Activated naive CD4-positive, alpha-beta T cell treated with Interleukin-2 at 50 U/mL for 16 hours (primary cell): ENCODE data around the gene SLC6A17.

Experiments used
- DNase-seq: peaks from one replicate; pipeline ENCODE4 v3.0.0-alpha.2; 2020

Gene SLC6A17

DNA sequence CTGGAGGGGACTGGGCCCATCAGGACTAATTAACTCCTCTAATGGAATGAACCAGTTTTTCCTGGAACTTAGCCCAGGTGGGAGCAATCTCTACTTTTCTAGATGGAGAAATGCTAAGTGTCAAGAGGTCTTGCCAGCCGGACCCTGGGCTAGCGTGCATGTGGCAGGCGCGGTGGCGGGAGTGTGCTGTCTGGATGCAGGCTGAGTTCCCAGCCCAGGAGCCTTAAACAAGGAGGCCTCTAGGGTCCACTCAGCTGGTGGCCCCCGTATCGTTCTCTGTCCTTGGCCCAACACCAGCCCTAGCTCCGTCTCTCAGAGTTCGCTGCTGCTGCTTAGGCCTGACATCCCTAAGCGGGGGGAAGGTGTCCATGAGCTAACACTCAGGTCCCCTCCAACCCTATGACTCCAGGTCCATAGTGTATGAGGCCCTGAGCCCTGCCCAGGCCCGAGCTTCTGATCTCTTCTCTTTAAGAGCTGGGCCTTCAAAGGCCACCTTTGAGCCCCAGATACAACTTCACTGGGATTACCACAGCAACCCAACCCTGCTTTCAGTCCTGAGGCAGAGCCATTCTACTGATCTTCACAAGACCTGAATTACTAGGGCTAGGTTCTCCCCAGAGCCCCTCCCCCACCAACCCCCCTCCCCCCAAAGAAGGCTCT lies 56.1 kb downstream of the SLC6A17 start:
- no peak for DNase-seq

DNA sequence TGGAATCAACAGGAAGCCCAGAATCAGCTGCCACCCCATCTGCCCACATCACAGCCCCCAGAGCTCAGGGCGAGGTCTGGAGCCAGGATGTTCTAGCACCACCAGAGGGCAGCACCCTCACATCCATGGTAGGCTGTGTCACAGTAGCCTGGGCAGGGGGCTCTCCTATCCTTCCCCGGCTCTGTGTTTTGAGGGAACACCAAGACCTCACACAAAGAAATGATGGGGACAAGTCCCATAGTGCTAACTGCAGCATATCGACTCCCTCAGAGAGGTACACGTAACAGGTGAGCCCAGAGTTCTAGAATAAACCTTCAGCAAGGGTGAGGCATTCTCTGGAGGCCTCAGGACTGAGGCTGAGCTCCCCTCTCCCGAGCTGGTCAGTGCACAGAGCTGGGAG lies 57.5 kb downstream of the SLC6A17 start:
- DNase-seq, result peak; percentile 80

DNA sequence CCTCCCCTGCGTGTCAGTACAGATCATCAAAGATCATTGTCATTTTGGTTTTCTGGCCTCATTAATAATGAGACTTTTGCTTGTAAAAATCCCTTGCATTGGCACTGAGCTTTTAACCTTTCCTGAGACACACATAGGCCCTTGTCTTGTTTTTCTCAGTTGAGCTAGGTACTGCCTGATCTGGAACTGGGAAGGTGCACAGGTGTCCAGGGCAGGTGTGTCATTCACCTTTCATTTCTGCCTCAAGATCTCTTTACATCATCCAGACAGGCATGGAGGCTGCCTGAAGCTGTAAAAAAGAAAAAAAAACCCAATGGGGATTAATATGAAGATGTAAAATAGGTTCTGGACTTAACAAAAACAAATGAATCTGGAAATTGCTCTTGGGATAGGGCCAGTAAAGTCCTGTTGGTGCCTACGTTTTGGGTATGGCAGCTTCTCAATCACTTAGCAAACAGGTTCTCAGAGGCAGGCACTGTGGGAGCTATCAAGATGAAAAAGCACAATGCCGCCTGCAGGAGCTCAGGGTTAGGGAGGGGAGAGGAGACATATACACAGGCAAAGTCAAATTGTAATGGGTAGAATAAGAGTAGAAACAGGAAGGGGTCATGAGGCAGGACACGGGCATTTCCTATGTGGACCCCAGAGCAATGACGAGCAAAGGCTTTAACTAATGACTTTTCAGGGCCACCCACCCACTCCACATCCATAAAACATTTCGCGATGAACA lies 58.8 kb downstream of the SLC6A17 start:
- DNase-seq, result no peak

DNA sequence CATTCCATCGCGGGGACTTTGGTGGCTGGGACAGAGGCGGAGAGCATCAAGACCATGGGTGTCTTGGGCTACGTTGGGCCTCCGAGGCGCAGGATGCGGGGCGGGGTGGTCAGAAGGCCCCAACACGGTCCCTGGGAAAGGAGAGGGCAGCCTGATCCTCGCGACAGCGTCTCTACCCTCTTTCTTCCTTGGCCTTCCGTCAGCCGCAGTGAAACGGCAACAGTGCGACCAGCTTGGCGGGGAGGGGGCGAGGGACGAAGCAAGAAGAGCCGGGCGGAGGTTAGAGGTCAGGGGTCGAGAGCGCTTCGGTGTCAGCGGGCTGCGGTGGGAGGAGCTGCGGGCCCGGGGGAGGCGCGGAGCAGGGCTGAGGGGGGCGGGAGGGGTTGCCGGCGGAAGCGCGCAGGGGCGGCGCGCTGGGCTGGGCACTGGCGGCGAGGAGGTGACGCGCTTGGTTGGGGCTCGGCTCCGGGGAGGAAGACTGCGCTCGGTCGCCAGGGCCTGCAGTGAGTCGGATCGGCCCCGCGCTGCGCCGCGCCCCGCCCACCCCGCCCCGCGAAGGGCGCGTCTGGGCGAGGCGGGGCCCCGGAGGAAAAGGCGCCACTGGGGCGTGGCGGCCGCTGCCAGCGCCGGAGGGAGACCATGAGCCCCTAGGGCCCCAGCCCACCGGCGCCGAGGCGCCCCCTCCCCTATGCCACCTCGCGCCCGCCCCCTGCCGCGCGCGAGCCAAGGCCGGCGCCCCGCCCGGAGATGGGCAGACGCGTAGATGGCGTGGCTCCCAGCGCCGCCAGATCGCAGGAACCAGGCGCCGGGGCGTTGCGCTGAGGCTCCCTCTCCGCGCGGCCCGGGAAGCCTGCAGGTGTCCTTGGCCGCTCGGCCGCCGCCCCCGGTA lies 59.7 kb downstream of the SLC6A17 start, which contains the start of gene KCNC4:
TSS of gene KCNC4 (plus strand) at position 600 of the 889 bp plus-strand sequence. CDS start 1,186 bp downstream, outside the sequence.
- peak; percentile 92 for DNase-seq

DNA sequence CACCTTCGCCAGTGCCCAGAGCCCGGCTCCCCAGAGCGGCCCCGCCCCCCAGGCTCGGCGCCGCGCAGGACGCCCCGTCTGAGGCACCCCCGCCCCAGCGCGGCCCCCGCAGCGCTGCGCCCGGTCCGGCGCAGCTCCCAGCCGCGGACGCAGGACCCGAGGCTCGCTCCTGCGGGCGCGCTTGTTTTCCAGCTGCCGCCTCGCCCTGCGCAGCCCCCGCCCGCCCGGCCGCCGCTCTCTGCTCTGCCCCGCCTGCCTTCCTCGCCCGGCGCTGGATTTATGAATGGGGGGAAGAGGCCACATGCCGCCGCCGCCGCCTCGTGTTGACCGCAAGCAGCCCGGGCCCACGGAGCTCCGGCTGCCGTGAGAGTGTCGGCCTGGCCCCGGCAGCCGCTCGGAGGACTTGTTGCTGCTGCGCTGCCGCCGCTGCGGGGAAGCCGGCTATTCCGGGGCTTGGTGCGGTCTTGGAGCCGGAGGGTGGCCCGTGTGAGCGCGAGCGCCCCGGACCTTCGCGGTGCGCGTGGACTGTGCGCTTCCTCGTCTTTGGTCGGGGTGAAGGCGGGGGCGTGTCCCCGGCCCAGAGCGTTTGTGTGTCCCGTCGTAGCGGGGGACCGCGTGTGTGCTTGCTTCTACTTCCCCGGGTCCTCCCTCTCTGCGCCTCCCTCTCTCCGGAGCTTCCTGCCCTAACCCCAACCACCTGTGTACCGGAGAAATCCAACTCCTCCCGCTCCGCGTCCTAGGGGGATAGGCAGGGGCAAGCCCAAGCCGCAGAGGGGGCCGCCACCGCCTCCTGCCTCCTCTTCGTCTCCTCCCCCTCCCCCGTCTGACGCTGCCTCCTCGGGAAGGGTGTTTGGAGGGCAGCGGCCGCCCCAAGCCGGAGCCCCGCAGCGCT lies 60.6 kb downstream of the SLC6A17 start:
- DNase-seq, result peak; percentile 57

DNA sequence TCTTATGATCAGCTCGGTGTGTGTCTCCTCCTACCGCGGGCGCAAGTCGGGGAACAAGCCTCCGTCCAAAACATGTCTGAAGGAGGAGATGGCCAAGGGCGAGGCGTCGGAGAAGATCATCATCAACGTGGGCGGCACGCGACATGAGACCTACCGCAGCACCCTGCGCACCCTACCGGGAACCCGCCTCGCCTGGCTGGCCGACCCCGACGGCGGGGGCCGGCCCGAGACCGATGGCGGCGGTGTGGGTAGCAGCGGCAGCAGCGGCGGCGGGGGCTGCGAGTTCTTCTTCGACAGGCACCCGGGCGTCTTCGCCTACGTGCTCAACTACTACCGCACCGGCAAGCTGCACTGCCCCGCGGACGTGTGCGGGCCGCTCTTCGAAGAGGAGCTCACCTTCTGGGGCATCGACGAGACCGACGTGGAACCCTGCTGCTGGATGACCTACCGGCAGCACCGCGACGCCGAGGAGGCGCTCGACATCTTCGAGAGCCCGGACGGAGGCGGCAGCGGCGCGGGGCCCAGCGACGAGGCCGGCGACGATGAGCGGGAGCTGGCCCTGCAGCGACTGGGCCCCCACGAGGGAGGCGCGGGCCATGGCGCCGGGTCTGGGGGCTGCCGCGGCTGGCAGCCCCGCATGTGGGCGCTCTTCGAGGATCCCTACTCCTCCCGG lies 61.3 kb downstream of the SLC6A17 start:
- no peak for DNase-seq

DNA sequence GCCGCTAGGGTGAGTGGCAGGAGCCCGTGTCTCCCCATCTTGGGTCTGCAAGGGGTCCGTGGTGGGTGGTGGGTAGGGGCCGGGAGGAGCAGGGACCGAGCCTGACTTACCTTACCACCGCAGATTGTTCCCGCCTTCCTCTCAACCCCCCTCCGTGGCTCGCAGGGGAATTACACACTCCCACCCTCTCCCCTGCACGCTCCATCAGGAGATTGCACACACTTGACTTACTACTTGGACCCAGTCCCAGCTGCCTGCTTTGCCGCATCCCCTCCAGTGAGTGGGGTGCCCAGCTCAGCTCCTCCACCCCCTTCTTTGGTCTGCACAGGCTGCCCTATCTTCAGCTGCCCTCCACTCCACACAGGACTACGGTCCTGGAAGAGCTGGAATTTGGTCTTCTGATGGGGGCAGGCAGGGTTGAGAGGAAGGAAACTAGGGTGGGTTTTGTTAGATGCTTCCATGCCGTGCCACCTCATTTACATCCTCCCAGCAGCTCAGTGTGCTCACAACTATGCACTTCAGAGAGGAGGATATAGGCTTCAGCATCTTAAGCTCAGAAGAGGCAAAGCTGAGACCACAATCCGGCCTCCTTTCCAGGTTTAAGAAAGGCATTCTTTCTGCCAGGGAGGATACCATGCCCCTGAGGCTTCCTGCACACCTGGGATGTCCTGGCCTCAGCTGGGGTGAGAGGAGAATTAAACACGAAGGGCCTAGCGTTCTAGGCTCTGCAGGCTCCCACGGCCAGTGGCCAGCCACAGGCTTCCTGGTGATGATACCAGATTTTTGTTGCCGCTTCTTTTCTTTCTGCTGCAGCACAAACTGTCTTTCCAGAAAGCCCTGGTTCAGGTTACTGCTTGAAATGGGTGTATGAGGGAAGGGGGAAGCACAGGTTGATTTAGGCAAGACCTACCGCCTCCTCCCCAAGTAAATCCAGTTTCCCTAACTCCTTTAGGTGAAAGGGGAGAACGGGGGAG lies 62.2 kb downstream of the SLC6A17 start:
- DNase-seq, result no peak

DNA sequence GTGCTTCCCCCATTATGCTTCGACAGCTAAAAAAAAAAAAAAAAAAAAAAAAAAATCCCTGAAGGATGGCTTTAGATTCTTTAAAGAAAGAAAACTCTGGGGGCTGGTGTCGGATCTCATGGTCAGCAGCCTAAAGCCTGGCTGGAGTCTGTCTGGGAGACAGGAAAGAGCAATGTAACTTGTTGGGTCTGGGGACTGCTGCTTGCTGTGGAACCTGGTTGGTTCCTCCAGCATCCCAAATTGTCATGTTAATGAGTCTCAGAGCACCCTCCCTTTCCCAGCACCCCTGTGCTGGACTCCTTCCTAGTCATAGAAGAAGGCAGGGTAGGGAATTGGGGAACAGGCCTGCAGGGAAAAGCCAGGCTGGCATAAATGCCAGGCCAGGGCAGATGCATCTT lies 62.8 kb downstream of the SLC6A17 start:
- DNase-seq, result no peak

DNA sequence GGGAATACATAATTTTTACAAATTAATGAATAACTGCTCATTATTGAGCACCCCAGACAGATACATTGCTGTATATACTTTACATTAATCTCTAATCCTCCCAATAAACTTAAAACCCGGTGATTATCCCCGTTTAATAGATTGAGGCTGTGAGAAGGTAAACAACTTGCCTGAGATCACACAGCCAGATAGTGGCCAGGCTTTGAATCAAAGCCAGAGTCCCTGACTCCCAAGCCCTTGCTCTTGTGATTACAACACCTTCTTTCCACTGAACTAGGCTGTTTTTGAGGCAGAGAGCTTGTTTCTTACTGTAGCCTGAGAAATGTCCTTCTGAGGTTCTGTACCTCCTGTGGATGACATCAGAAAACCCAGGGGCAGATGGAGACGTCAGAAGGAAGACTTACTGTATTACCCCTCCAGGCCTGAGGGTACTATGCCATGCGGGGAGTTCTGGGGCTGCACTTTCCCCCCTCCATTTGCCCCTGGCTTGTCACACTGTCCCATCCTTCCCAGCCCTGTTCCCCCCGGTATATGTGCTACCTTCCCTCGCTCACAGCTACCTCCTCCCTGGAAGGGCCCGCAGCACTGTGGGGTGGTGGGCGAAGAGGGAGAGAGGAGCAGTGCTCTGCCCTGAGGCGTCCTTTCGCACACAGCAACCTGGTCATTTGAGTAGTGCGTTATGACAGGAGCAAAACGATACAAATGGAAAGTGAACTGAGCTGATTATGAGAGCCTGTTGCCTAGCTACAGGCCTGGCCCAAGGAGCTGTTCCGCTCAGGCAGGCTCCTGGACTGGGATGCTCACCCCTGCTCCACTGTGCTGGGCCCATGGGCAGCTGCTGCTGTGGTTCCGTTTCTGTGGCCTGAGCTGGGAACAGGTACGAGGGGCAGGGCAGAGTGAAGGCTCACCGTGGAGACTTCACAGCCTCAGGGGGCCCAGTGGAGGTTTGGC lies 64.4 kb downstream of the SLC6A17 start:
- DNase-seq, result no peak

DNA sequence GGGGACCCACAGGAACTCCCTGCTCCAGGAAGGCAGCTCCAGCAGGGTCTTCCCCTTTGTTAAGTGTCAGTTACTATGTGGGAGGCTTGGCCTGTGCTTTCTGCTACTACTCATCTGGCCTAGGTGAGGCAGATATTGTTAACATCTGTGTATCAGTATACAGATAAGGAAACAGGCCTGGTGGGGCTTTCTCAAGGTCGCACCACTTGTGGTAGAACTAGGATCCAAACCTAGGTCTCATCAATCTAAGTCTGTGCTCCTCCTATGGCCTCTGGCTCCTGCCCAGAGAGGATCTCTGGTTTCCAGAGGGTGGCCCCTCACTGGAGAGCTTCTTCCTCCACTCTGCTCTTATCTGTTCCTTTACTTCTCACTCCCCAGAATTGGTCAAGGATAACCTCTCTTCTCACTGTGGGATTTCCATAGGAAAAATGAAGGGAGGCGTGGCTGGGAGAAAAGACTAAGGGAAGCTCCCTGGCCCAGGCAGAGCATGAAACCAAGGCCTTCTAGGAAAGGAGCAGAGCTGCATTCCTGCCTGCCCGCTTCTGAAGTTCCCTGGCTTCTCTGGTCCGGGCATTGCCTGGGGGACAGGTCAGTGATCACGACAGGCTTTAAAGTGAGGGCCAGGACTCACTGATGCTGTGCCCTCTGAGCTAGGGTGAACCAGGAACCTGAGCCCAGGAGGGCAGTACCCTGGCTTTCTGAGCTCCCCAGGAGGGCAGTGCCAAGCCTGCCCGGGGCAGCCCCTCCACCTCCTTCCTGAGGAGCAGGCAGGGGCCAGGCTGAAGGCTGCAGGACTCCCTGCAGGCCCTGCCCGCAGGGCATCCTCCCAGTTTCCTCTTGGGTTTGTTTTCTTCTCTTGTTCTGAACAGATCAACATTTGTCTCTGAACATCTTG lies 65.6 kb downstream of the SLC6A17 start:
- no peak for DNase-seq

DNA sequence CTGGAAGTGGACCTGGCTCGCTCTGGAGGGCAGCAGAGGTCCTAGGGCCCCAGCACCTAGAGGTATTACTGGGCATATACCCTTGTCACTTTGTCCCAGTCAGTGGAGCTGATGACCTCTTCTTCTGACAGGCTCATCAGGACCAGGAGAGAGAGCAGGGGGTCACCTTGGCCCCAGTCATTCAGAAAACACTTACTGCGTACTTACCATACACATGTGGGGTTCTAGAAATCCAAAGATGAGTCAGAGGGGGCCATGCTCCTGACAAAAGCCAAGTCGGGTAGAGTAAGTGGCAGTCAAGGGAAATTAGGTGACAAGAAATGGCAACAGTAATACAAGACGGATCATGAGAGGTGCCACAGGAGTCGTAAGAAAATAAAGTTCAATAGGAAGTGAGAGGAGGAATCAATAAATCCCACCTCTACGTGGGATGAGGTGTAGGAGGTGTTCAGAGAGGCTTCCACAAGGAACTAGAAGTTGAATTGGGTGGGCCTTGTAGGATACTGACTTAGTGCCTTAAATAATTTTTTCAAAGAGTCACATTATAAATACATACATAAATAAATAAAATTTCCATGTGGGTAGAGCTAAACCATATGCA lies 66.7 kb downstream of the SLC6A17 start:
- DNase-seq, result no peak

DNA sequence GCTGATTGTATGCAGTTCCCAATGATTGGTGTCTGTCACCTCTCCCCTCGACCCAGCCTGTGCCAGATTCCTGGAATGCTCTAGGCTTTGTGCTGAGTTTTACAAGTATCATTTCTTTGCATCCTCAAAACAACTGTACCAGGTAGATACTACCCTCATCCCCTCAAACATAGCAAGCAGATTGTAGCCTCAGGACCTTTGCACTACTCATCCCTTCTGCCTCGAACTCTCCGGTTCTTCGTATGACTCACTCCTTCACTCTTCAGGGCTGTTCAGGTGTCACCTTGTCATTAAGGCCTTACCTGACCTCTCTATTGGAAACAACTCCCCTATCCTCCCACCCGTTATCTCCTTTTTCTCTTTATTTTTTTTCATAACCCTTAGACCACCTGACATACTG lies 67.8 kb downstream of the SLC6A17 start:
- DNase-seq, result no peak

DNA sequence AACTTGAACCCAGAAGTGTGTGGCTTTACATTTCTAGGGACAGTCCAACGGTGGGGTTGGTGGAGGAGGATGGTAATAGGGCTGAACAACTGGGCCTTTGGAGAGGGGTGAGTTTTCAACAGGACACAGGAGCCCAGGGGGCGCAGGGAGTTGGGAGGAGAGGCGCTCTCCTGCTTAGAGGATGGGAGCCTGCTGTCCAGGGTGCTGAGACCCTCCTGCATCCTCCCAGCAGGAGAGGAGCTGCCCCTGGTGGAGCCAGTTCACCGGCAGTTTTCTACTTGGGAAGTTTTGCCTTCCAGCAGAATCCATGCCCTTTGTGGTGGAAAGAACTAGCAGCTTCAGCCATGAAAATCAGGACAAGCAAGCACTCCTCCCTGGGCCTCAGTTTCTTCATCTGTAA lies 68.4 kb downstream of the SLC6A17 start:
- DNase-seq, result no peak

DNA sequence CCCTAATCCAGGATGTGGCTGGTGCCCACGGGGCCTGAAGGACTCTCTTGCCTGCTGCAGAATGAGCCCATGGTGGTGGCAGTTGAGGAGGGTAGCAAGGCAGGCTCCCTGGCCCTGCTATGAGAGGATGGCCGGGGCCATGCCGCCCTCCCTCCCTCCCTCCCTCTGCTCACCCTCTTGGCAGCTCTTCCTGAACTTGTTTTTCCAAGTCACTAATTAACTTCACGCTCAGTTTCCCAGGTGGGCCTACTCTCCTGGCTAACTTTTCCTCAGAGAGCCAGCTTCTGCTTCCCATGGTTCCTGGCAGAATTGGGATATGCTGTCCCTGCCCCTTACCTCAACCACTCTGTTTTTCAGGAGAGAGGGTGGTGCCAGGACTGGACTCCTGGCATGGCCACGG lies 70.0 kb downstream of the SLC6A17 start:
- no peak for DNase-seq

DNA sequence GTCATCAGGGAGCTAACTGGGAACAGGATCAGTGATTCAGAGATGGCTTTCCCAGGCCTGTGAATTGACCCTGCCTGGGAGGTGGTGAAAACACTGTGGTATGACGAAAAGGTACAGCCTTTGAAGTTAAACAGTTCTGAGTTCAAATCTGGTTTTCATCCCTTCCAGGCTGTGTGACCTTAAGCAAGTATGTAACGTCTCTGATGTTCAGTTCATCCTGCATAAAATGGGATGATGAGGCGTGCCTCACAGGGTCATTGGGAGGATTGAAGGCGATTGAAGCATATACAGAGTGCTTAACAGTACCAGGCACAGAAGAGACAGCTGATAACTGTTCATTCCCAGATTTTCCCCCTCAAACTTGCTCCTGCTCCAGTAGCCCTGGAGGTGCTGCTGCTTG lies 70.8 kb downstream of the SLC6A17 start:
- no peak for DNase-seq

DNA sequence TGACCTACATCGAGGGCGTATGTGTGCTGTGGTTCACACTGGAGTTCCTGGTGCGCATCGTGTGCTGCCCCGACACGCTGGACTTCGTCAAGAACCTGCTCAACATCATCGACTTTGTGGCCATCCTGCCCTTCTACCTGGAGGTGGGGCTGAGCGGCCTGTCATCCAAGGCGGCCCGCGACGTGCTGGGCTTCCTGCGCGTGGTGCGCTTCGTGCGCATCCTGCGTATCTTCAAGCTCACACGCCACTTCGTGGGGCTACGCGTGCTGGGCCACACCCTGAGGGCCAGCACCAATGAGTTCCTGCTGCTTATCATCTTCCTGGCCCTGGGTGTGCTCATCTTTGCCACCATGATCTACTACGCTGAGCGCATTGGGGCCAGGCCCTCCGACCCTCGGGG lies 72.8 kb downstream of the SLC6A17 start:
- no peak for DNase-seq

DNA sequence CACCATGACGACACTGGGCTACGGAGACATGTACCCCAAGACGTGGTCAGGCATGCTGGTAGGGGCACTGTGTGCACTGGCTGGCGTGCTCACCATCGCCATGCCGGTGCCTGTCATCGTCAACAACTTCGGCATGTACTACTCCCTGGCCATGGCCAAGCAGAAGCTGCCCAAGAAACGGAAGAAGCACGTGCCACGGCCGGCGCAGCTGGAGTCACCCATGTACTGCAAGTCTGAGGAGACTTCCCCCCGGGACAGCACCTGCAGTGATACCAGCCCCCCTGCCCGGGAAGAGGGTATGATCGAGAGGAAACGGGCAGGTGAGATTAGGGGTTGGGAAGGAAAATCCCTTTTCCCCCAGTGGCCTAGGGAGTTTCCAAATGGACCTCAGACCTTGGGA lies 73.3 kb downstream of the SLC6A17 start:
- no peak for DNase-seq
